Hepatocyte (in vitro differentiated cells): ENCODE measurements around the gene TAGLN3. TPM values are rescaled to one million over a fixed set of nuclear protein-coding genes. Genes with fewer than 3 reads are reported as not detected.

Experiments used
- DNase-seq: peaks from one replicate; pipeline ENCODE4 v3.0.0-alpha.2; 2016; ENCODE audit warnings: low spot score
- H2AFZ ChIP-seq: fragments of 200-600 bp; sonication (generic); 2 replicates; pipeline ENCODE4 v1.6.0; 2016; ENCODE audit warnings: antibody characterized with exemption, mild to moderate bottlenecking
- H3K27ac ChIP-seq: fragments of 200-600 bp; sonication (generic); 2 replicates; pipeline ENCODE4 v1.5.1; 2016; ENCODE audit warnings: mild to moderate bottlenecking
- H3K27me3 ChIP-seq: fragments of 200-600 bp; sonication (generic); 2 replicates; pipeline ENCODE4 v1.6.1; 2016
- H3K36me3 ChIP-seq: fragments of 200-600 bp; sonication (generic); replicated peaks from 2 replicates; pipeline ENCODE4 v1.5.1; 2016; ENCODE audit warnings: low read depth; ENCODE audit not compliant: insufficient read depth
- H3K4me1 ChIP-seq: fragments of 200-600 bp; sonication (generic); 2 replicates; pipeline ENCODE4 v1.5.1; 2016; ENCODE audit warnings: mild to moderate bottlenecking, moderate library complexity; ENCODE audit not compliant: insufficient read depth
- H3K4me2 ChIP-seq: fragments of 200-600 bp; sonication (generic); 2 replicates; pipeline ENCODE4 v1.6.0; 2016
- H3K4me3 ChIP-seq: fragments of 200-600 bp; sonication (generic); 2 replicates; pipeline ENCODE4 v1.5.1; 2016; ENCODE audit warnings: mild to moderate bottlenecking
- H3K79me2 ChIP-seq: fragments of 200-600 bp; sonication (generic); 2 replicates; pipeline ENCODE4 v1.6.0; 2017; ENCODE audit warnings: mild to moderate bottlenecking
- H3K9me2 ChIP-seq: fragments of 200-600 bp; sonication (generic); replicated peaks from 2 replicates; pipeline ENCODE4 v1.6.0; 2017; ENCODE audit warnings: mild to moderate bottlenecking; ENCODE audit not compliant: insufficient read depth
- H3K9me3 ChIP-seq: fragments of 200-600 bp; sonication (generic); 2 replicates; pipeline ENCODE4 v1.5.1; 2016; ENCODE audit warnings: low read depth, mild to moderate bottlenecking
- H4K20me1 ChIP-seq: fragments of 200-600 bp; sonication (generic); 2 replicates; pipeline ENCODE4 v1.6.0; 2016; ENCODE audit warnings: mild to moderate bottlenecking; ENCODE audit not compliant: insufficient read depth, poor library complexity, severe bottlenecking
- CTCF ChIP-seq: fragments of 200-600 bp; sonication (generic); IDR thresholded peaks from 2 replicates; pipeline ENCODE4 v1.5.1; 2016; ENCODE audit warnings: antibody characterized with exemption, mild to moderate bottlenecking; ENCODE audit not compliant: poor library complexity
- EZH2 ChIP-seq: fragments of 200-600 bp; sonication (generic); IDR thresholded peaks from 2 replicates; pipeline ENCODE4 v1.6.1; 2016; ENCODE audit warnings: antibody characterized with exemption, mild to moderate bottlenecking, borderline replicate concordance
- EZH2phosphoT487 ChIP-seq: fragments of 200-600 bp; sonication (generic); IDR thresholded peaks from one replicate; pipeline ENCODE4 v1.6.1; 2018; ENCODE audit warnings: antibody characterized with exemption, mild to moderate bottlenecking, low read depth, moderate library complexity; ENCODE audit not compliant: unreplicated experiment, severe bottlenecking
- WGBS: methylation state at CpG from one replicate; pipeline ENCODE4 v1.1.6; 2016; ENCODE audit warnings: low lambda C conversion rate; ENCODE audit errors: missing lambda C conversion rate; 5-methylcytosine and 5-hydroxymethylcytosine counted together
- polyA plus RNA-seq: library from polyadenylated mRNA; unstranded; fragments of >200 nt; fragmentation: Nextera tagmentation; extraction: Ambion mirVana; gene quantifications from 2 replicates; pipeline ENCODE4 v1.2.1, GENCODE V29; 2016
- total RNA-seq: library from RNA; depleted of rRNA; stranded (reverse); fragments of >200 nt; gene quantifications from 2 replicates; pipeline ENCODE4 v1.2.3, GENCODE V29; 2014

TAGLN3 gene
- total and polyA plus RNA-seq, 2 experiments from 2014 or later, result 0.51 to 2.1 TPM

- DNase-seq, result no peak
- peaks cover 3% of the 10 kb centered on the region for H3K4me1 ChIP-seq
- H3K27ac ChIP-seq, result no peak overlapping the region
- no peaks in the 10 kb centered on the region for H3K9me2 ChIP-seq
- no peak for TF ChIP-seq EZH2phosphoT487
- no peak for TF ChIP-seq EZH2
- no peak for TF ChIP-seq CTCF
- WGBS, result 74% methylated on average over 1 of the region's 1 CpG
- H3K79me2 ChIP-seq, result no peaks in the 10 kb centered on the region
- no peak overlapping the region for H2AFZ ChIP-seq
- no peak overlapping the region for H3K4me2 ChIP-seq
- H3K36me3 ChIP-seq, result no peaks in the 10 kb centered on the region
- H3K4me3 ChIP-seq, result no peak overlapping the region
- no peaks in the 10 kb centered on the region for H4K20me1 ChIP-seq
- no peaks in the 10 kb centered on the region for H3K9me3 ChIP-seq
- no peaks in the 10 kb centered on the region for H3K27me3 ChIP-seq
These were observed 60.8 kb downstream of the TAGLN3 start for GRCh38 chr3:112059497-112059896.

- Histone ChIP-seq H3K36me3 (no peaks in the 10 kb centered on the region), H3K79me2 (no peaks in the 10 kb centered on the region), H2AFZ (no peak overlapping the region), H3K4me1 (peaks cover 3% of the 10 kb centered on the region), H4K20me1 (no peaks in the 10 kb centered on the region), H3K27me3 (no peaks in the 10 kb centered on the region), H3K4me3 (no peak overlapping the region), H3K4me2 (no peak overlapping the region), H3K9me3 (no peaks in the 10 kb centered on the region), H3K27ac (no peak overlapping the region), H3K9me2 (no peaks in the 10 kb centered on the region)
- 64% methylated on average over 3 of the region's 3 CpGs for WGBS
- TF ChIP-seq EZH2phosphoT487 (no peak), CTCF (no peak), EZH2 (no peak)
- DNase-seq, result no peak
These were observed 62.4 kb downstream of the TAGLN3 start for GRCh38 chr3:112061152-112061551.

Other genes with a start within 250 kb of the TAGLN3 start
- 52.0 and 52.7 TPM in 2 replicates for gene PHLDB2, start 139.7 kb upstream of the TAGLN3 start, total RNA-seq
- gene PHLDB2, start 139.7 kb upstream of the TAGLN3 start, polyA plus RNA-seq, result 43.0 and 49.0 TPM in 2 replicates
- gene ABHD10, start 19.9 kb upstream of the TAGLN3 start, total RNA-seq, result 34.2 and 36.2 TPM in 2 replicates
- 18.0 and 25.6 TPM in 2 replicates for gene ABHD10, start 19.9 kb upstream of the TAGLN3 start, polyA plus RNA-seq
- gene TMPRSS7, start 35.8 kb downstream of the TAGLN3 start, total RNA-seq, result 0.24 TPM in 1 of 2 replicates, not detected in the other
- 0.06 TPM in 1 of 2 replicates, not detected in the other for gene TMPRSS7, start 35.8 kb downstream of the TAGLN3 start, polyA plus RNA-seq
- 14.6 and 20.7 TPM in 2 replicates for gene C3orf52, start 87.5 kb downstream of the TAGLN3 start, total RNA-seq
- gene C3orf52, start 87.5 kb downstream of the TAGLN3 start, polyA plus RNA-seq, result 9.3 and 16.3 TPM in 2 replicates
- not detected in 2 replicates for gene GCSAM, start 134.3 kb downstream of the TAGLN3 start, total RNA-seq
- gene GCSAM, start 134.3 kb downstream of the TAGLN3 start, polyA plus RNA-seq, result 0.66 and 1.3 TPM in 2 replicates